ENCODE results near the gene MANSC4. TPM values are rescaled to one million over a fixed set of nuclear protein-coding genes. Genes with fewer than 3 reads are reported as not detected.

The MANSC4 gene
- total and polyA plus RNA-seq, 2 experiments from 2014 or later = not detected

DNA sequence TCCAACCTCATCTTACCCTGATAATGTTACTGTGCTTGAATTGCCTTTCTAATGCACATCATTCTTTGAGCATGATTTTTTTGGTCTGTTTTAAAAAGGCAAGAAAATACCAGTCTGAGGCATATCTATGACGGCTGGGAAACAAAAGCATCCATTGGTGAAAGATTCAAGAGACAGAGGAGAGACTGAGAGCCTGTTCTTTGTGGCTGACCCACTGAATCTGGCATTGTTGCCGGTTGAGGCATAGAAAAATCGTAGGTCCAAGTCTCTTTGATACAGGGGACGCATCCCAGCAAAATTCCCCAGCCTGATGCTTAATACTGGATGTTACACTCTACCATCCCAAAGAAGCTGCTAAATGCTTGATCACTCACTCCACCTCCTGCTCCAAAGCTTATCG lies 2.9 kb downstream of the MANSC4 start:
- no peak overlapping the region for H2AFZ ChIP-seq
- H3K27me3 ChIP-seq (ENCODE audit: insufficient read depth) = no peaks in the 10 kb centered on the region
- H3K36me3 Mint-ChIP-seq (ENCODE audit: low read depth) = peaks cover 7% of the 10 kb centered on the region
- ATAC-seq (no peak), DNase-seq (ENCODE audit: low spot score) (no peak)
- H3K9me2 ChIP-seq (ENCODE audit: insufficient read depth) = no peaks in the 10 kb centered on the region
- peaks cover 13% of the 10 kb centered on the region for H3K27me3 Mint-ChIP-seq (ENCODE audit: insufficient read depth, low read depth, poor library complexity)
- peaks cover 14% of the 10 kb centered on the region for H3K79me2 ChIP-seq (replicated peaks; ENCODE audit: insufficient read depth)
- no peaks in the 10 kb centered on the region for H3K9me3 Mint-ChIP-seq
- no peaks in the 10 kb centered on the region for H3F3A ChIP-seq (replicated peaks; ENCODE audit: low read depth)
- H3K4me1 ChIP-seq (ENCODE audit: insufficient read depth) = peaks cover 22% of the 10 kb centered on the region
- H3K4me3 Mint-ChIP-seq = no peak overlapping the region
- no peak overlapping the region for H3K4me3 ChIP-seq
- H3K27ac Mint-ChIP-seq = no peak overlapping the region
- TF ChIP-seq, protein P1, sequence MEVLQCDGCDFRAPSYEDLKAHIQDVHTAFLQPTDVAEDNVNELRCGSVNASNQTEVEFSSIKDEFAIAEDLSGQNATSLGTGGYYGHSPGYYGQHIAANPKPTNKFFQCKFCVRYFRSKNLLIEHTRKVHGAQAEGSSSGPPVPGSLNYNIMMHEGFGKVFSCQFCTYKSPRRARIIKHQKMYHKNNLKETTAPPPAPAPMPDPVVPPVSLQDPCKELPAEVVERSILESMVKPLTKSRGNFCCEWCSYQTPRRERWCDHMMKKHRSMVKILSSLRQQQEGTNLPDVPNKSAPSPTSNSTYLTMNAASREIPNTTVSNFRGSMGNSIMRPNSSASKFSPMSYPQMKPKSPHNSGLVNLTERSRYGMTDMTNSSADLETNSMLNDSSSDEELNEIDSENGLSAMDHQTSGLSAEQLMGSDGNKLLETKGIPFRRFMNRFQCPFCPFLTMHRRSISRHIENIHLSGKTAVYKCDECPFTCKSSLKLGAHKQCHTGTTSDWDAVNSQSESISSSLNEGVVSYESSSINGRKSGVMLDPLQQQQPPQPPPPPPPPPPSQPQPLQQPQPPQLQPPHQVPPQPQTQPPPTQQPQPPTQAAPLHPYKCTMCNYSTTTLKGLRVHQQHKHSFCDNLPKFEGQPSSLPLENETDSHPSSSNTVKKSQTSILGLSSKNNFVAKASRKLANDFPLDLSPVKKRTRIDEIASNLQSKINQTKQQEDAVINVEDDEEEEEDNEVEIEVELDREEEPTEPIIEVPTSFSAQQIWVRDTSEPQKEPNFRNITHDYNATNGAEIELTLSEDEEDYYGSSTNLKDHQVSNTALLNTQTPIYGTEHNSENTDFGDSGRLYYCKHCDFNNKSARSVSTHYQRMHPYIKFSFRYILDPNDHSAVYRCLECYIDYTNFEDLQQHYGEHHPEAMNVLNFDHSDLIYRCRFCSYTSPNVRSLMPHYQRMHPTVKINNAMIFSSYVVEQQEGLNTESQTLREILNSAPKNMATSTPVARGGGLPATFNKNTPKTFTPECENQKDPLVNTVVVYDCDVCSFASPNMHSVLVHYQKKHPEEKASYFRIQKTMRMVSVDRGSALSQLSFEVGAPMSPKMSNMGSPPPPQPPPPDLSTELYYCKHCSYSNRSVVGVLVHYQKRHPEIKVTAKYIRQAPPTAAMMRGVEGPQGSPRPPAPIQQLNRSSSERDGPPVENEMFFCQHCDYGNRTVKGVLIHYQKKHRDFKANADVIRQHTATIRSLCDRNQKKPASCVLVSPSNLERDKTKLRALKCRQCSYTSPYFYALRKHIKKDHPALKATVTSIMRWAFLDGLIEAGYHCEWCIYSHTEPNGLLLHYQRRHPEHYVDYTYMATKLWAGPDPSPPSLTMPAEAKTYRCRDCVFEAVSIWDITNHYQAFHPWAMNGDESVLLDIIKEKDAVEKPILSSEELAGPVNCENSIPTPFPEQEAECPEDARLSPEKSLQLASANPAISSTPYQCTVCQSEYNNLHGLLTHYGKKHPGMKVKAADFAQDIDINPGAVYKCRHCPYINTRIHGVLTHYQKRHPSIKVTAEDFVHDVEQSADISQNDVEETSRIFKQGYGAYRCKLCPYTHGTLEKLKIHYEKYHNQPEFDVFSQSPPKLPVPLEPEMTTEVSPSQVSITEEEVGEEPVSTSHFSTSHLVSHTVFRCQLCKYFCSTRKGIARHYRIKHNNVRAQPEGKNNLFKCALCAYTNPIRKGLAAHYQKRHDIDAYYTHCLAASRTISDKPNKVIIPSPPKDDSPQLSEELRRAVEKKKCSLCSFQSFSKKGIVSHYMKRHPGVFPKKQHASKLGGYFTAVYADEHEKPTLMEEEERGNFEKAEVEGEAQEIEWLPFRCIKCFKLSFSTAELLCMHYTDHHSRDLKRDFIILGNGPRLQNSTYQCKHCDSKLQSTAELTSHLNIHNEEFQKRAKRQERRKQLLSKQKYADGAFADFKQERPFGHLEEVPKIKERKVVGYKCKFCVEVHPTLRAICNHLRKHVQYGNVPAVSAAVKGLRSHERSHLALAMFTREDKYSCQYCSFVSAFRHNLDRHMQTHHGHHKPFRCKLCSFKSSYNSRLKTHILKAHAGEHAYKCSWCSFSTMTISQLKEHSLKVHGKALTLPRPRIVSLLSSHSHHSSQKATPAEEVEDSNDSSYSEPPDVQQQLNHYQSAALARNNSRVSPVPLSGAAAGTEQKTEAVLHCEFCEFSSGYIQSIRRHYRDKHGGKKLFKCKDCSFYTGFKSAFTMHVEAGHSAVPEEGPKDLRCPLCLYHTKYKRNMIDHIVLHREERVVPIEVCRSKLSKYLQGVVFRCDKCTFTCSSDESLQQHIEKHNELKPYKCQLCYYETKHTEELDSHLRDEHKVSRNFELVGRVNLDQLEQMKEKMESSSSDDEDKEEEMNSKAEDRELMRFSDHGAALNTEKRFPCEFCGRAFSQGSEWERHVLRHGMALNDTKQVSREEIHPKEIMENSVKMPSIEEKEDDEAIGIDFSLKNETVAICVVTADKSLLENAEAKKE (CRISPR knock-in tag; IDR thresholded peaks at IDR 0.05) = no peak
- TF ChIP-seq NANOG (IDR thresholded peaks at IDR 0.05; ENCODE audit: borderline replicate concordance) (no peak), ZNF114 (CRISPR knock-in tag; IDR thresholded peaks at IDR 0.05) (no peak), ZNF331 (CRISPR knock-in tag; IDR thresholded peaks at IDR 0.05; ENCODE audit: low read depth) (no peak), POLR2AphosphoS5 (IDR thresholded peaks at IDR 0.05; ENCODE audit: low read depth) (no peak), STAT1 (IDR thresholded peaks at IDR 0.05; ENCODE audit: unreplicated experiment) (no peak), CREB1 (CRISPR knock-in tag; IDR thresholded peaks at IDR 0.05; ENCODE audit: low read depth) (no peak), EZH2 (IDR thresholded peaks at IDR 0.05; ENCODE audit: low read depth, unreplicated experiment) (no peak), EZH2phosphoT487 (IDR thresholded peaks at IDR 0.05; ENCODE audit: unreplicated experiment) (no peak), JUNB (IDR thresholded peaks at IDR 0.05; ENCODE audit: unreplicated experiment) (no peak)
- TF ChIP-seq, protein P2, sequence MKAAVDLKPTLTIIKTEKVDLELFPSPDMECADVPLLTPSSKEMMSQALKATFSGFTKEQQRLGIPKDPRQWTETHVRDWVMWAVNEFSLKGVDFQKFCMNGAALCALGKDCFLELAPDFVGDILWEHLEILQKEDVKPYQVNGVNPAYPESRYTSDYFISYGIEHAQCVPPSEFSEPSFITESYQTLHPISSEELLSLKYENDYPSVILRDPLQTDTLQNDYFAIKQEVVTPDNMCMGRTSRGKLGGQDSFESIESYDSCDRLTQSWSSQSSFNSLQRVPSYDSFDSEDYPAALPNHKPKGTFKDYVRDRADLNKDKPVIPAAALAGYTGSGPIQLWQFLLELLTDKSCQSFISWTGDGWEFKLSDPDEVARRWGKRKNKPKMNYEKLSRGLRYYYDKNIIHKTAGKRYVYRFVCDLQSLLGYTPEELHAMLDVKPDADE (IDR thresholded peaks at IDR 0.05) = no peak
- TF ChIP-seq, protein P3, sequence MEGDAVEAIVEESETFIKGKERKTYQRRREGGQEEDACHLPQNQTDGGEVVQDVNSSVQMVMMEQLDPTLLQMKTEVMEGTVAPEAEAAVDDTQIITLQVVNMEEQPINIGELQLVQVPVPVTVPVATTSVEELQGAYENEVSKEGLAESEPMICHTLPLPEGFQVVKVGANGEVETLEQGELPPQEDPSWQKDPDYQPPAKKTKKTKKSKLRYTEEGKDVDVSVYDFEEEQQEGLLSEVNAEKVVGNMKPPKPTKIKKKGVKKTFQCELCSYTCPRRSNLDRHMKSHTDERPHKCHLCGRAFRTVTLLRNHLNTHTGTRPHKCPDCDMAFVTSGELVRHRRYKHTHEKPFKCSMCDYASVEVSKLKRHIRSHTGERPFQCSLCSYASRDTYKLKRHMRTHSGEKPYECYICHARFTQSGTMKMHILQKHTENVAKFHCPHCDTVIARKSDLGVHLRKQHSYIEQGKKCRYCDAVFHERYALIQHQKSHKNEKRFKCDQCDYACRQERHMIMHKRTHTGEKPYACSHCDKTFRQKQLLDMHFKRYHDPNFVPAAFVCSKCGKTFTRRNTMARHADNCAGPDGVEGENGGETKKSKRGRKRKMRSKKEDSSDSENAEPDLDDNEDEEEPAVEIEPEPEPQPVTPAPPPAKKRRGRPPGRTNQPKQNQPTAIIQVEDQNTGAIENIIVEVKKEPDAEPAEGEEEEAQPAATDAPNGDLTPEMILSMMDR (conservative IDR thresholded peaks at IDR 0.05; ENCODE audit: low read depth in 2 of 2) = no peak
- TF ChIP-seq, protein P4, sequence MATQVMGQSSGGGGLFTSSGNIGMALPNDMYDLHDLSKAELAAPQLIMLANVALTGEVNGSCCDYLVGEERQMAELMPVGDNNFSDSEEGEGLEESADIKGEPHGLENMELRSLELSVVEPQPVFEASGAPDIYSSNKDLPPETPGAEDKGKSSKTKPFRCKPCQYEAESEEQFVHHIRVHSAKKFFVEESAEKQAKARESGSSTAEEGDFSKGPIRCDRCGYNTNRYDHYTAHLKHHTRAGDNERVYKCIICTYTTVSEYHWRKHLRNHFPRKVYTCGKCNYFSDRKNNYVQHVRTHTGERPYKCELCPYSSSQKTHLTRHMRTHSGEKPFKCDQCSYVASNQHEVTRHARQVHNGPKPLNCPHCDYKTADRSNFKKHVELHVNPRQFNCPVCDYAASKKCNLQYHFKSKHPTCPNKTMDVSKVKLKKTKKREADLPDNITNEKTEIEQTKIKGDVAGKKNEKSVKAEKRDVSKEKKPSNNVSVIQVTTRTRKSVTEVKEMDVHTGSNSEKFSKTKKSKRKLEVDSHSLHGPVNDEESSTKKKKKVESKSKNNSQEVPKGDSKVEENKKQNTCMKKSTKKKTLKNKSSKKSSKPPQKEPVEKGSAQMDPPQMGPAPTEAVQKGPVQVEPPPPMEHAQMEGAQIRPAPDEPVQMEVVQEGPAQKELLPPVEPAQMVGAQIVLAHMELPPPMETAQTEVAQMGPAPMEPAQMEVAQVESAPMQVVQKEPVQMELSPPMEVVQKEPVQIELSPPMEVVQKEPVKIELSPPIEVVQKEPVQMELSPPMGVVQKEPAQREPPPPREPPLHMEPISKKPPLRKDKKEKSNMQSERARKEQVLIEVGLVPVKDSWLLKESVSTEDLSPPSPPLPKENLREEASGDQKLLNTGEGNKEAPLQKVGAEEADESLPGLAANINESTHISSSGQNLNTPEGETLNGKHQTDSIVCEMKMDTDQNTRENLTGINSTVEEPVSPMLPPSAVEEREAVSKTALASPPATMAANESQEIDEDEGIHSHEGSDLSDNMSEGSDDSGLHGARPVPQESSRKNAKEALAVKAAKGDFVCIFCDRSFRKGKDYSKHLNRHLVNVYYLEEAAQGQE (IDR thresholded peaks at IDR 0.05; ENCODE audit: unreplicated experiment) = no peak
- no peaks in the 10 kb centered on the region for H4K20me1 ChIP-seq (replicated peaks; ENCODE audit: insufficient read depth)
- H3K36me3 ChIP-seq (ENCODE audit: insufficient read depth) = no peaks in the 10 kb centered on the region
- no peak overlapping the region for H3K4me2 ChIP-seq
- H3K4me1 Mint-ChIP-seq = peaks cover 25% of the 10 kb centered on the region
- no peak overlapping the region for H3K27ac ChIP-seq (ENCODE audit: low read depth)
